ENCODE data around the gene KDM4B.

- TF ChIP-seq MAX (IDR thresholded peaks at IDR 0.05): no peak
- TF ChIP-seq CTCF (IDR thresholded peaks at IDR 0.05; ENCODE audit: control extremely low read depth in 1 of 3, insufficient read depth in 1 of 3, low read depth in 1 of 3, low read length in 3 of 3): no peak
- TF ChIP-seq EZH2 (IDR thresholded peaks at IDR 0.05; ENCODE audit: low read depth, low read length, severe bottlenecking): no peak
- no peak for TF ChIP-seq GABPA (IDR thresholded peaks at IDR 0.05; ENCODE audit: borderline replicate concordance, insufficient read depth, low read length)
- TF ChIP-seq YY1 (IDR thresholded peaks at IDR 0.05; ENCODE audit: low read depth, low read length): no peak
- no peak for TF ChIP-seq TAF1 (IDR thresholded peaks at IDR 0.05; ENCODE audit: low read depth, low read length)
- TF ChIP-seq KDM5A (IDR thresholded peaks at IDR 0.05; ENCODE audit: low read length): no peak
- TF ChIP-seq RAD21 (IDR thresholded peaks at IDR 0.05 in 1 of 2, conservative IDR thresholded peaks at IDR 0.05 in 1 of 2; ENCODE audit: low read depth in 2 of 2, low read length in 2 of 2): no peak
- no peak for TF ChIP-seq ZNF274 (IDR thresholded peaks at IDR 0.05; ENCODE audit: borderline replicate concordance, extremely low read depth, low read length)
- no peak for TF ChIP-seq NRF1 (IDR thresholded peaks at IDR 0.05; ENCODE audit: low read depth, low read length)
- no peak for TF ChIP-seq POLR2AphosphoS5 (IDR thresholded peaks at IDR 0.05; ENCODE audit: low read depth, low read length)
- TF ChIP-seq POLR2A (IDR thresholded peaks at IDR 0.05; ENCODE audit: control extremely low read depth in 1 of 2, low read depth in 2 of 2, low read length in 2 of 2): no peak
Observed at GRCh38 chr19:5097331-5097930, 128.5 kb downstream of the KDM4B start.
